OCI-LY1 (cell line): ENCODE results near the gene LZTR1.
"Not testable (repeated sequence)": the region's sequence is repeated elsewhere in the genome, so short reads cannot be mapped to it uniquely, and the experiment has no call there.

ENCODE experiments used
- H2AFZ ChIP-seq: fragments of 200-600 bp; sonication (generic), shearing (Covaris generic); 2 replicates; pipeline ENCODE4 v1.6.0; 2014; ENCODE audit warnings: antibody characterized with exemption, mild to moderate bottlenecking, low read length
- H3F3A ChIP-seq: fragments of 200-600 bp; sonication (generic), shearing (Covaris generic); 2 replicates; pipeline ENCODE4 v1.6.0; 2014; ENCODE audit warnings: mild to moderate bottlenecking, antibody characterized with exemption, low read length, moderate library complexity; ENCODE audit not compliant: insufficient read depth
- H3K27ac ChIP-seq: fragments of 200-600 bp; sonication (generic); 2 replicates; pipeline ENCODE4 v1.5.1; 2014; ENCODE audit warnings: low read length, mixed run types, mild to moderate bottlenecking, low read depth; ENCODE audit not compliant: poor library complexity, severe bottlenecking
- H3K27me3 ChIP-seq: fragments of 200-600 bp; sonication (generic); 2 replicates; pipeline ENCODE4 v1.6.0; 2014; ENCODE audit warnings: antibody characterized with exemption, mild to moderate bottlenecking, low read length, moderate library complexity; ENCODE audit not compliant: insufficient read depth
- H3K36me3 ChIP-seq: fragments of 200-600 bp; sonication (generic); 2 replicates; pipeline ENCODE4 v1.6.1; 2014; ENCODE audit warnings: mild to moderate bottlenecking, antibody characterized with exemption, low read length, moderate library complexity, mixed read lengths; ENCODE audit not compliant: insufficient read depth
- H3K4me1 ChIP-seq: fragments of 200-600 bp; sonication (generic); 2 replicates; pipeline ENCODE4 v1.5.1; 2014; ENCODE audit warnings: mild to moderate bottlenecking, low read length, moderate library complexity; ENCODE audit not compliant: insufficient read depth, severe bottlenecking
- H3K4me2 ChIP-seq: fragments of 200-600 bp; sonication (generic), shearing (Covaris generic); 2 replicates; pipeline ENCODE4 v1.6.1; 2014; ENCODE audit warnings: low read length
- H3K4me3 ChIP-seq: fragments of 200-600 bp; sonication (generic); 2 replicates; pipeline ENCODE4 v1.5.1; 2014; ENCODE audit warnings: low read length, low read depth, mild to moderate bottlenecking, mixed read lengths; ENCODE audit not compliant: poor library complexity, severe bottlenecking
- H3K79me2 ChIP-seq: fragments of 200-600 bp; shearing (Covaris generic); 2 replicates; pipeline ENCODE4 v1.6.1; 2016; ENCODE audit warnings: mixed run types, low read length, mixed read lengths; ENCODE audit not compliant: insufficient read depth
- H3K9ac ChIP-seq: fragments of 200-600 bp; sonication (generic), shearing (Covaris generic); 2 replicates; pipeline ENCODE4 v1.6.1; 2014; ENCODE audit warnings: mild to moderate bottlenecking, low read length, mixed read lengths
- H3K9me2 ChIP-seq: fragments of 200-600 bp; sonication (generic), shearing (Covaris generic); 2 replicates; pipeline ENCODE4 v1.6.1; 2014; ENCODE audit warnings: low read depth, mild to moderate bottlenecking, low read length, mixed read lengths
- H3K9me3 ChIP-seq: fragments of 200-600 bp; shearing (Covaris generic); 2 replicates; pipeline ENCODE4 v1.6.1; 2014; ENCODE audit warnings: low read length, mixed read lengths
- H4K20me1 ChIP-seq: fragments of 200-600 bp; sonication (generic), shearing (Covaris generic); 2 replicates; pipeline ENCODE4 v1.6.0; 2016; ENCODE audit warnings: mild to moderate bottlenecking, low read length; ENCODE audit not compliant: insufficient read depth
- EZH2 ChIP-seq: fragments of 200-600 bp; sonication (generic), shearing (Covaris generic); IDR thresholded peaks from 2 replicates; pipeline ENCODE4 v1.8.0; 2017; ENCODE audit warnings: borderline replicate concordance, mixed run types, mild to moderate bottlenecking, antibody characterized with exemption, low read length, moderate library complexity, mixed read lengths
- TF ChIP-seq, protein P1 (sequence below): fragments of 200-600 bp; sonication (generic), shearing (Covaris generic); IDR thresholded peaks from 2 replicates; pipeline ENCODE4 v1.5.1; 2017; ENCODE audit warnings: mild to moderate bottlenecking, antibody characterized with exemption, low read length, moderate library complexity, mixed read lengths

The LZTR1 gene

GRCh38 chr22:20967697-20968211 is 14.3 kb upstream of the LZTR1 start:
- H2AFZ ChIP-seq = no peak overlapping the region
- no peaks in the 10 kb centered on the region for H3K36me3 ChIP-seq
- no peak for TF ChIP-seq EZH2
- TF ChIP-seq, protein P1, sequence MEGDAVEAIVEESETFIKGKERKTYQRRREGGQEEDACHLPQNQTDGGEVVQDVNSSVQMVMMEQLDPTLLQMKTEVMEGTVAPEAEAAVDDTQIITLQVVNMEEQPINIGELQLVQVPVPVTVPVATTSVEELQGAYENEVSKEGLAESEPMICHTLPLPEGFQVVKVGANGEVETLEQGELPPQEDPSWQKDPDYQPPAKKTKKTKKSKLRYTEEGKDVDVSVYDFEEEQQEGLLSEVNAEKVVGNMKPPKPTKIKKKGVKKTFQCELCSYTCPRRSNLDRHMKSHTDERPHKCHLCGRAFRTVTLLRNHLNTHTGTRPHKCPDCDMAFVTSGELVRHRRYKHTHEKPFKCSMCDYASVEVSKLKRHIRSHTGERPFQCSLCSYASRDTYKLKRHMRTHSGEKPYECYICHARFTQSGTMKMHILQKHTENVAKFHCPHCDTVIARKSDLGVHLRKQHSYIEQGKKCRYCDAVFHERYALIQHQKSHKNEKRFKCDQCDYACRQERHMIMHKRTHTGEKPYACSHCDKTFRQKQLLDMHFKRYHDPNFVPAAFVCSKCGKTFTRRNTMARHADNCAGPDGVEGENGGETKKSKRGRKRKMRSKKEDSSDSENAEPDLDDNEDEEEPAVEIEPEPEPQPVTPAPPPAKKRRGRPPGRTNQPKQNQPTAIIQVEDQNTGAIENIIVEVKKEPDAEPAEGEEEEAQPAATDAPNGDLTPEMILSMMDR = no peak
- H3K27me3 ChIP-seq = peaks cover 31% of the 10 kb centered on the region
- H3K79me2 ChIP-seq = no peaks in the 10 kb centered on the region
- H3K4me3 ChIP-seq = no peak overlapping the region
- no peaks in the 10 kb centered on the region for H3K9me3 ChIP-seq
- H3K9ac ChIP-seq = no peak overlapping the region
- H3K27ac ChIP-seq = no peak overlapping the region
- H3K4me1 ChIP-seq = no peaks in the 10 kb centered on the region
- no peak overlapping the region for H3K4me2 ChIP-seq
- H4K20me1 ChIP-seq = no peaks in the 10 kb centered on the region
- H3F3A ChIP-seq = no peaks in the 10 kb centered on the region
- no peaks in the 10 kb centered on the region for H3K9me2 ChIP-seq

- no peak for TF ChIP-seq EZH2
- TF ChIP-seq, protein P1 = no peak
- no peak overlapping the region for H3K27ac ChIP-seq
- H3K27me3 ChIP-seq = peaks cover 31% of the 10 kb centered on the region
- H3K9me3 ChIP-seq = no peaks in the 10 kb centered on the region
- H3K4me1 ChIP-seq = no peaks in the 10 kb centered on the region
- no peak overlapping the region for H3K9ac ChIP-seq
- H3F3A ChIP-seq = no peaks in the 10 kb centered on the region
- no peaks in the 10 kb centered on the region for H4K20me1 ChIP-seq
- no peaks in the 10 kb centered on the region for H3K36me3 ChIP-seq
- H3K79me2 ChIP-seq = no peaks in the 10 kb centered on the region
- H2AFZ ChIP-seq = no peak overlapping the region
- no peak overlapping the region for H3K4me3 ChIP-seq
- H3K4me2 ChIP-seq = no peak overlapping the region
- no peaks in the 10 kb centered on the region for H3K9me2 ChIP-seq
These were observed 13.7 kb upstream of the LZTR1 start for GRCh38 chr22:20968281-20968977.

GRCh38 chr22:20970939-20971657 is 11.0 kb upstream of the LZTR1 start:
- no peak overlapping the region for H3K4me2 ChIP-seq
- no peak for TF ChIP-seq EZH2
- TF ChIP-seq, protein P1 = no peak
- no peak overlapping the region for H3K4me3 ChIP-seq
- no peaks in the 10 kb centered on the region for H3K9me3 ChIP-seq
- H4K20me1 ChIP-seq = no peaks in the 10 kb centered on the region
- H3K79me2 ChIP-seq = no peaks in the 10 kb centered on the region
- H3K9me2 ChIP-seq = no peaks in the 10 kb centered on the region
- no peaks in the 10 kb centered on the region for H3K4me1 ChIP-seq
- no peaks in the 10 kb centered on the region for H3F3A ChIP-seq
- peaks cover 16% of the 10 kb centered on the region for H3K27me3 ChIP-seq
- no peak overlapping the region for H3K27ac ChIP-seq
- H3K9ac ChIP-seq = no peak overlapping the region
- H3K36me3 ChIP-seq = no peaks in the 10 kb centered on the region
- H2AFZ ChIP-seq = no peak overlapping the region

DNA sequence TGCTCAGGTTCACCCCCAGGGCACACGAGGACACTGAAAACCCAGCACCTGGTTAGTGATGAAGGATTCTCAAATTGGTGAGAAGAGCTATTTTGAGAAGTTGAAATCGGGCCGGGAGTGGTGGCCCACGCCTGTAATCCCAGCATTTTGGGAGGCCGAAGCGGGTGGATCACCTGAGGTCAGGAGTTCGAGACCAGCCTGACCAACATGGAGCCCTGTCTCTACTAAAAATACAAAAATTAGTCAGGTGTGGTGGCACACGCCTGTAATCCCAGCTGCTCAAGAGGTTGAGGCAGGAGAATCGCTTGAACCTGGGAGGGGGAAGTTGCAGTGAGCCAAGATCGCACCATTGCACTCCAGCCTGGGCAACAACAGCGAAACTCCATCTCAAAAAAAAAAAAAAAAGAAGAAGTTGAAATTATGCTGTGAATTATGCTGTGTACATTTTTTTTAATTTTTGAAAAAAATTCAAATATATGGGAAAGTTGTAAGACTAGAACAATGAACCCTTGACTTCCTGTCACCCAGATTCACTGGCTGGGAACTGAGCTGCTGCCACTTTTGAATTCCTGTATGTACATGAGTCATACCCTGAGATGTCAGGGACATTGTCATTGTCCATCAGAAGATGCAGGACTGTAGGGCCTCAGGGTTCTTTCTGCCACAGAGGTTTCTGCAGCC is 9.9 kb upstream of the LZTR1 start:
- H3F3A ChIP-seq, H3K36me3 ChIP-seq, H3K4me3 ChIP-seq, H3K9me2 ChIP-seq, H3K4me1 ChIP-seq, H2AFZ ChIP-seq, H3K27ac ChIP-seq, H3K4me2 ChIP-seq, H3K9me3 ChIP-seq, H3K9ac ChIP-seq, H3K79me2 ChIP-seq, H4K20me1 ChIP-seq: not testable (repeated sequence)
- peaks cover 14% of the 10 kb centered on the region for H3K27me3 ChIP-seq
